Activated CD4-positive, alpha-beta T cell treated with anti-CD3 and anti-CD28 coated beads, Interleukin-10, Interleukin-2, amounts not matched to agents 100 ng/mL and 50 ng/mL, durations not matched to agents 16 hours and 8 hours (primary cell): ENCODE measurements around the gene SDK1.
"Not testable (repeated sequence)": the region's sequence is repeated elsewhere in the genome, so short reads cannot be mapped to it uniquely, and the experiment has no call there.

Experiments
- DNase-seq: peaks from one replicate; pipeline ENCODE4 v3.0.0-alpha.2; 2020

SDK1 gene

GRCh38 chr7:4091767-4092166, 790.7 kb downstream of the SDK1 start:
- DNase-seq, result no peak

GRCh38 chr7:4093035-4093434, 792.0 kb downstream of the SDK1 start:
- no peak for DNase-seq

GRCh38 chr7:4093483-4093882, 792.4 kb downstream of the SDK1 start:
- DNase-seq, result no peak

GRCh38 chr7:4094158-4094557, 793.1 kb downstream of the SDK1 start:
- DNase-seq, result not testable (repeated sequence)

GRCh38 chr7:4097001-4097609, 796.1 kb downstream of the SDK1 start:
- DNase-seq, result no peak

- DNase-seq, result no peak
Observed at GRCh38 chr7:4098169-4098568, 797.1 kb downstream of the SDK1 start.

- DNase-seq, result no peak
Observed at GRCh38 chr7:4099651-4100050, 798.6 kb downstream of the SDK1 start.

GRCh38 chr7:4100148-4100547, 799.1 kb downstream of the SDK1 start:
- no peak for DNase-seq

GRCh38 chr7:4100691-4101090, 799.6 kb downstream of the SDK1 start:
- no peak for DNase-seq

GRCh38 chr7:4102231-4102841, 801.3 kb downstream of the SDK1 start:
- no peak for DNase-seq

GRCh38 chr7:4103352-4104091, 802.5 kb downstream of the SDK1 start:
- no peak for DNase-seq

- no peak for DNase-seq
Observed at GRCh38 chr7:4107839-4108238, 806.8 kb downstream of the SDK1 start.

- DNase-seq, result no peak
Observed at GRCh38 chr7:4108951-4109350, 807.9 kb downstream of the SDK1 start.

GRCh38 chr7:4109481-4110110, 808.5 kb downstream of the SDK1 start:
- no peak for DNase-seq

GRCh38 chr7:4110438-4110837, 809.4 kb downstream of the SDK1 start:
- DNase-seq, result no peak

- DNase-seq, result no peak
Observed at GRCh38 chr7:4111166-4111565, 810.1 kb downstream of the SDK1 start.

- DNase-seq, result no peak
Observed at GRCh38 chr7:4113271-4113670, 812.2 kb downstream of the SDK1 start.

- DNase-seq, result no peak
Observed at GRCh38 chr7:4113976-4114375, 812.9 kb downstream of the SDK1 start.

- no peak for DNase-seq
Observed at GRCh38 chr7:4115442-4115841, 814.4 kb downstream of the SDK1 start.

GRCh38 chr7:4115941-4116610, 815.0 kb downstream of the SDK1 start:
- no peak for DNase-seq

- no peak for DNase-seq
Observed at GRCh38 chr7:4119848-4120247, 818.8 kb downstream of the SDK1 start.

GRCh38 chr7:4123346-4123745, 822.3 kb downstream of the SDK1 start:
- DNase-seq, result no peak

GRCh38 chr7:4123823-4124222, 822.8 kb downstream of the SDK1 start:
- DNase-seq, result no peak
